ENCODE results near the gene CLIP4. TPM values are rescaled to one million over a fixed set of nuclear protein-coding genes. Genes with fewer than 3 reads are reported as not detected.

CLIP4 gene
- polyA plus RNA-seq, 4 donors, result 13.0 to 22.4 (median 18.2) TPM

DNA sequence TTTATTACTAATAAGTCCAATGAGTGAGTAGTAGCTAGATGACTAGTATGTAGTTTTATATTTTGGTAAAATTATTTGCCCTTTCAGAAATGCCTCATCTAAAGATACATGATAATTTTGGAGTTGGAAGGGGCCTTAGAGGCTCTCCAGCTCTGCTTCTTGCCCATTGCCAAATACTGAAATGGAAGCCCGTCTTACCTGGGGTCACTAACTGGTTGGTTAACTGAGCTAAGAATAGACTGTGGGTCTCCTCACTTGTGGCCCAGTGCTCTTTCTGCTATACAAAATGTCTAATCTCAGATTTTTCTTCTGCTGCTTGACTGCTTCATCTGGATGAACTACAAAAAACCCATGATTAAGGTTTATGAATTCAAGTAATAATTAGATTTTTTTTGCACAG is 67.1 kb downstream of the CLIP4 start:
- DNase-seq (ENCODE audit: low read depth in 4 of 4, low spot score in 3 of 4), result no peak

DNA sequence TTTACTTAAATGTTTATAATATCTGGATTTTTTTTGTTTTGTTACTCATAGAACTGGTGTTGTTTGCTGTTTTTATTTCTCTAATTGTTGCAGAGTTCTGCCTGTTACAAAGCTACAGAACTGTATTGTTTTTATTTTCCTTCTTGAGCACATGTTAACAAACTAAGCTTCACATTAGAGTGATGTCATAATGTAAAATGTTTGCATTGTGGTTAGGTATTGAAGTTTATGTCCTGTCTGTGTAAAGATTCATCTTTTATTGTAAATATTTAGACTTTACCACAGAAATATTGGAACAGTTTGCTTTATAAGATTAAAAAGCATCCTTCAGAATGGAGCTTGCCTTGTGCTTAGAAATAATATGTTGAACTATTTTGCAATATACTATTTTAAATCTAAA is 67.7 kb downstream of the CLIP4 start:
- DNase-seq (ENCODE audit: low read depth in 4 of 4, low spot score in 3 of 4), result no peak

DNA sequence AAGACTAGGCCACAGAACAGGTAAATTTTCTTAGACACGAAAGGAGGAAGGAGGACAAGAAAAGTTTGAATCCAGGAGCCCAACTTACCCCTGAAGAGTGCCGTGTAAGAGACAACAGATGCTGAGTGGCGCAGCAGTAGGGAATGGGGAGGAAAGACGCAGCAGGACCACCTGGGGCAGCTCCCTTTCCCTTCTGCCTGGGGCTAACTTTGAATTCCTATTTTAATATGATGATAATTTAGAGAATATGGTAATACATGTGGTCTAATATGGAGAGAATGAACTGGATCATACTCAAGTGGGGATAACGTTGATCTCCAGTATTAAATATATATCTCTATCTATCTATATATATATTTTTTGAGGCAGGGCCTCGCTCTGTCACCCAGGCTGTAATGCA is 69.3 kb downstream of the CLIP4 start:
- DNase-seq (ENCODE audit: low read depth in 4 of 4, low spot score in 3 of 4), result no peak

DNA sequence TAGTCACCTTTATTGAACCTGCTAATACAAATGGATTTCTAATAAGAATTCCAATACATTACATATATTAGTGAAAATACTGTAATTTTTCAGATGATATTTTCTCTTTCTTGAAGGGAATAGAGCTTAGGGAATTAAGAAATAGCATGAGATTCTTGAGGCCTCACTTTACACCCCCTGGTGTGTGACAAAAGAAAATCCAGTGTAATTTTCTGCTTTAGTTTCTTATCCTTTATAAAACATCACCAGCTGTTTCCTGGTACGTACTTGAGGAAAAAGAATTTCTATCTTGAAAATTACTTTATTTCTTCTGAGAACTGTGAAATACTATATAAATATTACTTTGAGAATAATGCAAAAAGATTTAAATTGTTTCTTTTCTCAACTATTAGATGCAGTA is 71.6 kb downstream of the CLIP4 start:
- DNase-seq (ENCODE audit: low read depth in 4 of 4, low spot score in 3 of 4), result no peak

DNA sequence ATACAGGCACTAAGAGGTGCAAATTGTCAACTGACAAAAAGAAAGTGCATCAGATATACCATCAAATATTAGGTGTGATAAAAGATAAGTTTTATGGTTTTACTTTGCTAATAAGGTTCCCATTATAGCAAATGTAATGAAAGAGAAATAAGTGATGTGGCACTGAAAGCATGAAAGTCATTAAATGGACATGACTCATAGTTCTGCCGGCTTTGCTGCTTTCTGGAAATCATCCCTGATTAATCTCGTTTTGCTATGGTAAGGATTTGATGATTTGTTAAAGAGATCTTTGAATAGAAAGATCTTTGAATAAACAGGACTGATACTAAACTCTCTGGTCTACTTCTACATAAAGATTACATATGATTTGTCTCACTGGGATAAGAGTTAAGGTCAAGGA is 72.7 kb downstream of the CLIP4 start:
- DNase-seq (ENCODE audit: low read depth in 4 of 4, low spot score in 3 of 4), result no peak

DNA sequence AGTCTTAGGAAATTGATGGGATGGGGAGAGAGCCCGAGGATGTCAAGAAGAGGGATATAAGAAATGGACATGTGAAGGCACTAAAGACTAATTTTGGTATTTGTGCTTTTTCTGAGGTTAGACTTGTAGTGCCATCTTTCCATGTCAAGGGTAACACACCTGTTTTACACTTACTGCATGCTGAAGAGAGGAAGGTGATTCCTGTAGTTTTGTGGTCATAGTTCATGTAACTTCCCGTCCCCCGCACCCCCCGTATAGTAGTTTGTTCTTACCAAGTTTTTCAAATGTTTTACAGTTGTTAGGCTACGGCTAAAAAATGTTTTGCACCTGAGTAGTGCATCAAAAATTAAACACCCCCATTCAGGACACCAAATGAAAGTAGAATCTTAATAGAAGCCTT is 73.8 kb downstream of the CLIP4 start:
- no peak for DNase-seq (ENCODE audit: low read depth in 4 of 4, low spot score in 3 of 4)

DNA sequence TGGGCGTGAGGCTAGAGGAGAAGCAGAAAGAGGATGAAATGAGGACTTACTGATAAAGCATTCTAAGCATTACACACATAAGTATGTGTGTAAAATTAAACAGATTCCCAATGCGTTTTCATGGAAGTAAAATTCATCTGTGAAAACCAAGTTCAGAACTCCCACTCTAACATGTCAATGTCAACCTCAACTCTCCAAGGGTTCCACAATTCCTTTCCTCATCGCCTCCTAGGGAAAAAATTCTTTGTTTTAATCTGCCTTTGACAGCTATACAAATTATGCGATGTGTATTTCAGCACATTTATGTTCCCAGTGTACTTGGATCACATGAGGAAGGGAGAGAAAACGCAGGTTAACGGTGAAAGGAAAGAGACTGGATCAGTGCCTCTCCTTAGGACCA is 76.6 kb downstream of the CLIP4 start:
- DNase-seq (ENCODE audit: low read depth in 4 of 4, low spot score in 3 of 4), result no peak

DNA sequence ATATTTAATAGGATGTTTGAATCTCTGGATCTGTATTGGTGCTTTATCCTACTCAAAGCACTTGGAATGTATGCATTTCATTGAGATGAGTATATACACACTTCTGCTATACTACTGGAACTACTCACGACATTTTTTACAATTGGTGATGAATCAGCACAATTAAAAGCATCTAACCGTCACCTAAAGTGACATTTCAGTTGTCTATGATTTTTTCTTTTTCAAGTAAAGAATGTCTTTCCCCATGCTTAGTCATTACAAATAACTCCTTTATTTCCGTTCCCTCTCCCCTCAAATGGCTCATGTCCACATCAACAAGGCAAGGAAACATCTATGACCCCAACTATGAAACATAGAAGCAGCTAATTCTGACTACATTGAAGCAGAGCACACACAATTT is 77.3 kb downstream of the CLIP4 start:
- no peak for DNase-seq (ENCODE audit: low read depth in 4 of 4, low spot score in 3 of 4)

DNA sequence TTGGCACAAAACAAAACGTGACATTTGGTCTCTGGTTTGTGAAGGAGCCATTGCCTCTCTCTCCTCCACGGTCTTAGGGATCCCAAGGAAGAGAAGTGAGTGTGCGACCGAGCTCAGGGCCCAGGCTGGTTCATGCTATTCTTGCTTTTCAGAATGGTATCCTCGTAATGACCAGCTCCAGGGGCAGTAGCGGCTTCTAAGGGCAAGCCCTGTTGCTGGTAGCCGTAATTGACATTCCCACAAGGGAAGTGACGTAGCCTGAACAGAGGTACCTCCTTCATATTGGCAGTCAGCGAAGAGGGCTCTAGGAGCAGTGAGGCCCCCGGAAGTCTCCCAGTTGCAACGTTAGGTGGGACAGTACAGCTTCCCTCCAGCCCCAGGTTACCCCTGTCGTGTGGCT is 77.9 kb downstream of the CLIP4 start:
- no peak for DNase-seq (ENCODE audit: low read depth in 4 of 4, low spot score in 3 of 4)

DNA sequence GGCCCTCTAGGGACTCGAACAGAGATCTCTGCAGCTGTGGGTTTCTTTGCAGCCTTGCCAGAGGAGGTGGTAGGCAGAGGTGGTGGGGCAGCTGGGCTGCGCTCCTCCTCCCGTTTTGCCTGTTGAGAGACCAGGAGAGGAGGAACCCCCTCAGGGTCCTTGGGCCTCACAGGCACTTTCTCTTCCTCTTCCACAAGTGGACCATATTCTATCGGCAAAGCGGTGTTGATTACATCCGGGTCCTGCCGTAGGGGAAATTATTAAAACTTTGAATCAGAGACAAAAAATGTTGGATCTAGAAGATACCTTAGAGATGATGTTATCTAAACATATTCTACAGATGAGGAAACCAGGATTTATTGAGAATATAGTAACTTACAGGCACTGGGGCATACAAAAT is 78.5 kb downstream of the CLIP4 start:
- DNase-seq (ENCODE audit: low read depth in 4 of 4, low spot score in 3 of 4), result no peak

DNA sequence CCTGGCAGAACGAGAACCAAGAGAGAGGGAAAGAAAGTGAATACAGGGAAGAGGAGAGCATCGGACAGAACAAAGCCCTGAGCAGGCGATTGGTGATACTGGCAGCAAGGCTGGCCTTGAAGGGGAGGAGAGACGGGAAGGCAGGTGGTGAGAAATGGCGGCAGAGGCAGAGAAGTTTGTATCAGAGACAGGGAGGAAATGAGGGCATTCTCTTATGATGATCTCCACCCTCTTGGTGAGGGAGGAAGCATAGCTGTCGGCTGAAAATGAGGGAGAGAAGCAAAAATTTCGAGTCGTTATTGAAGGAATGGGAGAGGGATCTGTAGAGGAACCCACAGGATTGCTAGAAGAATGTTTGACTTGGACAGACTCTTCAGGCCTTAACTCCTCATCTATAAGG is 80.6 kb downstream of the CLIP4 start:
- no peak for DNase-seq (ENCODE audit: low read depth in 4 of 4, low spot score in 3 of 4)

DNA sequence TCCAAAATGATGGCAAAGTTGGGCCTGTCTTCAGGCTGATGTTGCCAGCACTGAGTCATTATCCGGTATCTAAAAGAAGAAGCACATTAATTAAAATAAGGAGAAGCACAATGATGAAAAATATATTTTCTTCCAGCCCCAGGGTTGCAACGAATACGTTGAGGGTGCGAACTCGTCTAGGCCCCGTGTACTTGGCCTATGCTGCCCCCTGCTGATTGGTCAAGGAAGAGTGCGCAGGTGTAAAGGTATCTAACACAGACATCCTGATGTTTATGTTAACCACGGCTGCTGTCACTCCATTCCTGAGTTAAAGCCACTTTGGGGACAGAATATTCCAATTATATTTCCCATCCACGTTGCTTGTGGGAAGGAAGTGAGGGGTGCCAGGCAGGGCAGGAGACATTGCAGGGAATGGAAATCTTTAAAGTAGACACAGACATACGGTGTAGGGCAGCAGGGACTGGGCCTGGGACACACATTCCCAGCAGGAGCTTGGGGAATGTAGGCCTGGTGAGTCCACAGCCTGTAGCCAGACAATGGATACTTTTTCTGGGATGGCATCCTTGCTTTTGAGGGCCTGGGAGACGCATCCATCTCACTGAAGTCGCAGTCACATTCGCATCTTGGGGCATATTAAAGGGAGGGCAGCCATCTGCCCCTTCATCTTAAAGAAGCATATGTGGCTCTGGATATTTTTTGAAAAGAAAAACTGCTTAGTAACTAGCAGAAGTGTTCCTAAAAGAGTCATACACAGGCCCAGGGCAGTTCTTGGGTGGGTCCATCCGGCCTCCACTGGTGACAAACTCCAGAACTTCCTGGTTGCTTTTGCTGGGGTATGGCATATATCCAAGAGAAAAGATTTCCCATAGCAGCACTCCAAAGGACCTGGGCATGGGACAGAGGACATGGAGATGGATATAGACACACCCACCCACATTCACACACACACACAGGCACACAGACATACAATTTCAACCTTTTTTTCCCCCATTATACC is 81.9 kb downstream of the CLIP4 start:
- DNase-seq (ENCODE audit: low read depth in 4 of 4, low spot score in 3 of 4), result peak; percentile 29 to 59 (median 44)

DNA sequence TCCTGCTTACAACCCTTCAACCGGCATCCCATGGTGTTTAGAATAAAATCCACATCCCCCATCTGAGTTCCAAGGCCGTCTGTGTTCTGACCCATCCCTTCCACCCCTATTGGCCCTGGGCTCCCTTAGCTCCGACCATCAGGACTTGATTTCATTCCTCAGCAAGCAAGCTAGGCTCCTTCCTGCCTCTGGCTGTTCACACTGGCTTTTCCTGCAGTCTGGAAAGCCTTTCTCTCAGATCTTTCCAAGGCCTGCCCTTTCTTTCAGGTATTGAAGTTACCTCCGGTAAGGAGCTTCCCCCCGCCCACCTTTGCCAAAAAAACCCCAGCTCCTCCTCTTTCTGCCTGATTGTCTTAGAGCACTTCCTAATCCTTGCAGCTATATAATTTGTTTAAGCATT is 86.8 kb downstream of the CLIP4 start:
- DNase-seq (ENCODE audit: low read depth in 4 of 4, low spot score in 3 of 4), result no peak

DNA sequence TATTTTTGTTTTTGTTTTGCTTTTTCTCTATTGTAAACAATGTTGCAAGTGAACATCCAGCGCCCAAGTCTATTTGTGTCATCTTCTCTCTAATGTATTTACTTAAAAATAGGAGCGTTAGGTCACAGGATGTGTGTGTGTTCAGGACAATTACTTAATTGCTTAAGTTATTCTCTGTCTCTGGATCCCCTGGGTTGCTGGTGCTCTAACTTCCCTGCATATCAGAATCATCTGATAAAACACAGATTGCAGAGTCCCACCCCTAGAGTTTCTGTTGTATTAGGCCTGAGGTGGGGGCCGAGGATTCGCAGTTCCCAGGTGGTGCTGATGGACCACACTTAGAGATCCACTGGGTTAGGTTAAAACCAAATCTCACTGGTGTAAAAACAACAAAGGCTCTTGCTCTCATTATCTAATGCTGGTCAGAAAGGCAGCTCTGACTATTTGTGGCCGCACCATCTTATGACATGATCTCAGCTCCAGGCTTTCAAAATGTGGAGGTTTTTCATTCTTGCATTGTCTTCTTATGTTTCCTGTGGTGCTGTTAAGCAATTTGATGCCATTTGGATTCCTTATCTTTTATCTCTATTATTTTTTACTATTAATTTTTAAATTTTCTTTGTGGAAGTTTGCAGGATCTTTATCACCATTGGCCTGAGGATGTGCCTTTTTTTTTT is 87.7 kb downstream of the CLIP4 start:
- no peak for DNase-seq (ENCODE audit: low read depth in 4 of 4, low spot score in 3 of 4)

DNA sequence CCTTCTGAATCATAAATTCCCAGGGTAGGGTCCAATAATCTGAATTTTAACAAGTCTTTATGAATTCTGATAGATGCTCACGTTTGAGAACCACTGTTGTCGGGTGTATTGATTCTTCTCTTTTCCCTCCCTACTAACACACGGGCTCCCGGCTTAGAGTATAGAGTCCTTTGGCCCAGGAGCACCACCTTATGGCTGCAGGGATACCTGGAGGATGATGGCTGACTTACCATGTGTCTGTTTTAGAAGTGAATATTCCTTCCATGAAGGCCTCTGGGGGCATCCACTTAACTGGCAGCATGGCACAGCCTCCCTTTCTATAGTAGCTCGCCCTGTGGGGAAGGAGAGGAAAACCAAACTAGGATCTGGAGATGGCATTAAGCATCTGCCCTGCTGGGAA is 91.7 kb downstream of the CLIP4 start:
- DNase-seq (ENCODE audit: low read depth in 4 of 4, low spot score in 3 of 4), result no peak

DNA sequence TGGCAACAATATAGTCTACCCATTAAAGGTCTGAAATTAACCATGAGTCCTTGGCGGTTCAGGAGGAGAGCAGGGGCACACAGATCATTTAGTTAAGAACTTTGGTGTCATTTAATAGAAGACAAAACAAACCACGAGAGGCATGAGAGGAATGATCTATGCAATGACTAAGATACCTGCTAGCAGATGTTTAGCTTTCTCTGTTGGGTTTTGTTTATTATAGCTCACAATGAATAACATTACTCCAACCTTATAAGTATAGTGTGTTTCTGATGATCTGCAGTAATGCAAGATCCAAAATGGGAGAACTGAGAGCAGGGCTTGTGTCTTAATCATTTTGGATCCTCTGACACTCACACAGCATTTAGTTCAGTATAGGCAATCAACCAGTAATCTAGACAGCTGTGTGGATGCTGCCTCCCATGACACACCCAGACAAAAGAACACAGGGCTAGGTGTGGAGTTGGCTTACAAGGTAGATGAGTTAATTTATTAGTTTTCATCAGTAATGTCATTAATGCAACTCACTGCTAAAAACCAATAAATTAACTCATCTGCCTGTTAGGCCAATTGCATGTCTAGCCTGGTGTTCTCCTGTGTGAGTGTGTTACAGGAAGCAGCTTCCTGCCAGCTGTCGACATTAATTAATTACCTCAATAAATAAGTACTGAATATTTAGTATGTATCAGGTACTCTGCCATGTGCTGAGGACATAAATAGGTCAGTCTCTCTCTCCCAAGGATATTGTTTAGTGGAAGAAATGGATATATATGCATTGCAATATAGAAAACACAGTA is 92.3 kb downstream of the CLIP4 start:
- no peak for DNase-seq (ENCODE audit: low read depth in 4 of 4, low spot score in 3 of 4)

DNA sequence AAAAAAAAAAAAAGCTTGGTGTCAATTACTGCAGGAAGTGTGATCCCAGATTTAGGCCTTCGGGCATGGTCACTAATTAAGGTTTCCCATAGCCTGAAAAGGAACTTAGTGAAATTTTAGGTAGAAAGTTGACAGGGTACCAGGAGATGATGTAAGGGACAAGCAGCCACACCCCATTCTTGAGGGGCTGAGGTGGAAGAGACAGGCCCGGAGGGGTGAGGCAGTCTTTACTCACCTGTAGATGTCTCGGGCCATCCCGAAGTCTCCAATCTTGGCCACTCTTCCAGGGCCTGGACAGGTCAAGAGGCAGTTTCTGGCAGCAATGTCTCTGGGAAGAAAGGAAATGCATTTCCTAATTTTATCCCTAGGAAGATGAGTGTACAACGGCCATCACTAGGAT is 94.3 kb downstream of the CLIP4 start:
- no peak for DNase-seq (ENCODE audit: low read depth in 4 of 4, low spot score in 3 of 4)

DNA sequence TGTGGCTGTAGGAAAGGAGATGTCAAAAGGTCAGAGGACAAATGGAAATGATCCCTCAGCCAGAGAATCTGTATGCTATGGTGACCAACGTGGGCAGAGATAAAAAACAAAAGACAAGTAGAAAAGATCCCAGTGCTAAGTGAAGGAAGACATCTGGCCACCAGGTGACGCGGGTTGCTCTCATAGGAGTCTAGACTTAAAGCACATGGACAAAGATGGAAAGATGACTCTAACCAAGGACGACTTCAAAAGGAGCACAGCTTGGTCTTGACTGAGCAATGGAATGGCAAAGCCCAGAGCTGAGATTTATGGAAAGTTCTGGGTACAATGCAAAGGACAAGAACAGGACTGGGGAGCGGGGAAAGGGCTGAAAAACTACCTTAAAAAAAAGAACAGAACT is 96.8 kb downstream of the CLIP4 start:
- DNase-seq (ENCODE audit: low read depth in 4 of 4, low spot score in 3 of 4), result no peak

DNA sequence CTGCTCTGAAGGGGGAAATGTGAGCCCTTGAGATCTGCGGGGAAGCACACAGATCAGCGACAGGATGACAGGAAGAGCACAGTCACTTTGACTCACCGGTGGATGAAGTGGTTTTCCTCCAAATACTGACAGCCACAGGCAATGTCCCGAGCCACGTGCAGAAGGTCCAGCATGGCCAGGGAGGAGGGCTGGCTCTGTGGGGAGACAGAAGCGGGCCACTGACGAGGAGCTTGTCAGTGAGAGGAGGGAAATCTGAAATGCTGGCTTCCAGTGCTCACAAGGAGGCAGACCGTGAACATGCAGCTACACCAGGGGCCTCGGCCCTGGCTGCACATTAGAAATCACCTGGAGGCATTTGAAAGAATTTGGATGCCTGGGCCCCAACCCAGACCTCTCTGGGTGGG is 98.7 kb downstream of the CLIP4 start:
- DNase-seq (ENCODE audit: low read depth in 4 of 4, low spot score in 3 of 4), result no peak

DNA sequence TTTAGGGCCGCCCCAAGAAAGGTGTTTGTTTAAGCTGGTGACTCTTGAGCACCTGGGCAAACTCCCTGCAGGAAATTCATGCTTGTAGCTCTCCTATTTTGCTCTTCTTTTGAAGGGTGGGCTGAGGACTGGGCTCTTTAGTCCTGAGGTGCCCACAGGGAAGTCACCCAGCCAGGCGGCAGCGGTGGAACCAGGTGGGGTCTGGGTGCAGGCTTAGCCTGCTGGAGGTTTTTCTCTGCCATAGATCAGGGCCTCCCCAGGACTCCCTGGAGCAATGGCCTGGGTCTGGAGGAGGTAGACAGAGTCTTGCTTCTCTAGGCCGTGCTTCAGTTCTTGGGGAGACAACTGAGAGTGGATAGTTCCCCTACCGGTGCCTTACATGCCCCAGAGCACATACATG is 99.9 kb downstream of the CLIP4 start:
- DNase-seq (ENCODE audit: low read depth in 4 of 4, low spot score in 3 of 4), result no peak
